ENCODE data around the gene LRRC75B.
A peak's percentile ranks its signal among the peaks of the same experiment; 100 is the strongest.
"Not testable (repeated sequence)": the region's sequence is repeated elsewhere in the genome, so short reads cannot be mapped to it uniquely, and the experiment has no call there.

The LRRC75B gene

GRCh38 chr22:24552503-24553286, 40.2 kb downstream of the LRRC75B start:
- DNase-seq = not testable (repeated sequence)

- DNase-seq = no peak
These were observed 41.9 kb downstream of the LRRC75B start for GRCh38 chr22:24550902-24551435.

GRCh38 chr22:24550028-24550901, 42.6 kb downstream of the LRRC75B start:
- no peak for DNase-seq

GRCh38 chr22:24548812-24549211, 44.1 kb downstream of the LRRC75B start:
- DNase-seq = no peak

GRCh38 chr22:24543679-24544243, 49.1 kb downstream of the LRRC75B start:
- no peak for DNase-seq

GRCh38 chr22:24543185-24543601, 49.7 kb downstream of the LRRC75B start:
- no peak for DNase-seq

- peak; percentile 61 for DNase-seq
These were observed 50.2 kb downstream of the LRRC75B start for GRCh38 chr22:24542641-24543040.

GRCh38 chr22:24541681-24542515, 51.0 kb downstream of the LRRC75B start:
- DNase-seq = no peak

- no peak for DNase-seq
These were observed 52.4 kb downstream of the LRRC75B start for GRCh38 chr22:24540470-24540869.

- no peak for DNase-seq
These were observed 56.8 kb downstream of the LRRC75B start for GRCh38 chr22:24536089-24536488.
